H1 (cell line): Measurements from ENCODE around the gene FSTL4. TPM values are rescaled to one million over a fixed set of nuclear protein-coding genes. Genes with fewer than 3 reads are reported as not detected.

Experiments
- ASH2L ChIP-seq: fragments of 200-600, 300-600 bp; sonication (generic); IDR thresholded peaks from one replicate; pipeline ENCODE4 v1.7.1; 2017; ENCODE audit warnings: low read length
- RAD21 ChIP-seq, 2 experiments: IDR thresholded peaks in 1 of 2; conservative IDR thresholded peaks in 1 of 2; 2 replicates each; pipeline ENCODE4 v1.6.1; 2011; ENCODE audit warnings: low read depth in 2 of 2, low read length in 2 of 2, improper control_type of control experiment in 1 of 2, inconsistent platforms in 1 of 2, mild to moderate bottlenecking in 1 of 2, moderate library complexity in 1 of 2
- polyA plus RNA-seq, 7 experiments: library from polyadenylated mRNA; depleted of rRNA in 3 of 7; stranded (reverse) in 5 of 7; unstranded in 2 of 7; fragments of >200 nt in 5 of 7; fragments of 200-250 nt in 2 of 7; gene quantifications; 1 replicate in 5 of 7; 2 replicates in 1 of 7; 4 replicates in 1 of 7; pipeline versions ENCODE4 v1.2.1 to v1.2.3, GENCODE V29; 2011 to 2013; ENCODE audit warnings: missing spikeins in 2 of 7, mixed read lengths in 2 of 7
- total RNA-seq: library from RNA; stranded (reverse); fragmentation: NEBNext Ultra II Directional; extraction: Animal tissue kit (Norgen Biotek cat#: 25700); gene quantifications from 2 replicates; pipeline ENCODE4 v1.2.1, GENCODE V29; 2021
- TF ChIP-seq, protein P1 (sequence below): fragments of 300-600 bp; sonication (generic); IDR thresholded peaks from 2 replicates; pipeline ENCODE4 v1.7.1; 2012; ENCODE audit warnings: low read length, moderate library complexity, mild to moderate bottlenecking, inconsistent platforms; ENCODE audit not compliant: insufficient replicate concordance

The FSTL4 gene
- total and polyA plus RNA-seq, 2 of the 8 experiments (the other 6 are each of a cell fraction or from before 2014, with no cell fraction given) = 3.1 to 4.1 TPM

DNA sequence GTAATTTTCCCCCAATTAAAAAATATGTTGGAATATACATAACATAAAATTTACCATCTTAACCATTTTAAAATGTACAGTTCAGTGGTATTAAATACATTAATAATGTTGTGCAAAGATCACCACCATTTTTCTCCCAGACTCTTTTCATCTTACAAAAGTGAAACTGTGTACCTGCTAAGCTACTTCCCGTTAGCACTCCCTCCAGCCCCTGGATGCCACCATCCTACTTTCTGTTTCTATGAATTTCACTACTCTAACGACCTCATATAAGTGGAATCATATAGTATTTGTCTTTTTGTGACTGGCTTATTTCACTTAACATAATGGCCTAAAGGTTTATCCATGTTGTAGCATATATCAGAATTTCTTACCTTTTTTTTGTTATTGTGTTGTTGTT is 447.6 kb downstream of the FSTL4 start (continued):
- TF ChIP-seq, protein P1, sequence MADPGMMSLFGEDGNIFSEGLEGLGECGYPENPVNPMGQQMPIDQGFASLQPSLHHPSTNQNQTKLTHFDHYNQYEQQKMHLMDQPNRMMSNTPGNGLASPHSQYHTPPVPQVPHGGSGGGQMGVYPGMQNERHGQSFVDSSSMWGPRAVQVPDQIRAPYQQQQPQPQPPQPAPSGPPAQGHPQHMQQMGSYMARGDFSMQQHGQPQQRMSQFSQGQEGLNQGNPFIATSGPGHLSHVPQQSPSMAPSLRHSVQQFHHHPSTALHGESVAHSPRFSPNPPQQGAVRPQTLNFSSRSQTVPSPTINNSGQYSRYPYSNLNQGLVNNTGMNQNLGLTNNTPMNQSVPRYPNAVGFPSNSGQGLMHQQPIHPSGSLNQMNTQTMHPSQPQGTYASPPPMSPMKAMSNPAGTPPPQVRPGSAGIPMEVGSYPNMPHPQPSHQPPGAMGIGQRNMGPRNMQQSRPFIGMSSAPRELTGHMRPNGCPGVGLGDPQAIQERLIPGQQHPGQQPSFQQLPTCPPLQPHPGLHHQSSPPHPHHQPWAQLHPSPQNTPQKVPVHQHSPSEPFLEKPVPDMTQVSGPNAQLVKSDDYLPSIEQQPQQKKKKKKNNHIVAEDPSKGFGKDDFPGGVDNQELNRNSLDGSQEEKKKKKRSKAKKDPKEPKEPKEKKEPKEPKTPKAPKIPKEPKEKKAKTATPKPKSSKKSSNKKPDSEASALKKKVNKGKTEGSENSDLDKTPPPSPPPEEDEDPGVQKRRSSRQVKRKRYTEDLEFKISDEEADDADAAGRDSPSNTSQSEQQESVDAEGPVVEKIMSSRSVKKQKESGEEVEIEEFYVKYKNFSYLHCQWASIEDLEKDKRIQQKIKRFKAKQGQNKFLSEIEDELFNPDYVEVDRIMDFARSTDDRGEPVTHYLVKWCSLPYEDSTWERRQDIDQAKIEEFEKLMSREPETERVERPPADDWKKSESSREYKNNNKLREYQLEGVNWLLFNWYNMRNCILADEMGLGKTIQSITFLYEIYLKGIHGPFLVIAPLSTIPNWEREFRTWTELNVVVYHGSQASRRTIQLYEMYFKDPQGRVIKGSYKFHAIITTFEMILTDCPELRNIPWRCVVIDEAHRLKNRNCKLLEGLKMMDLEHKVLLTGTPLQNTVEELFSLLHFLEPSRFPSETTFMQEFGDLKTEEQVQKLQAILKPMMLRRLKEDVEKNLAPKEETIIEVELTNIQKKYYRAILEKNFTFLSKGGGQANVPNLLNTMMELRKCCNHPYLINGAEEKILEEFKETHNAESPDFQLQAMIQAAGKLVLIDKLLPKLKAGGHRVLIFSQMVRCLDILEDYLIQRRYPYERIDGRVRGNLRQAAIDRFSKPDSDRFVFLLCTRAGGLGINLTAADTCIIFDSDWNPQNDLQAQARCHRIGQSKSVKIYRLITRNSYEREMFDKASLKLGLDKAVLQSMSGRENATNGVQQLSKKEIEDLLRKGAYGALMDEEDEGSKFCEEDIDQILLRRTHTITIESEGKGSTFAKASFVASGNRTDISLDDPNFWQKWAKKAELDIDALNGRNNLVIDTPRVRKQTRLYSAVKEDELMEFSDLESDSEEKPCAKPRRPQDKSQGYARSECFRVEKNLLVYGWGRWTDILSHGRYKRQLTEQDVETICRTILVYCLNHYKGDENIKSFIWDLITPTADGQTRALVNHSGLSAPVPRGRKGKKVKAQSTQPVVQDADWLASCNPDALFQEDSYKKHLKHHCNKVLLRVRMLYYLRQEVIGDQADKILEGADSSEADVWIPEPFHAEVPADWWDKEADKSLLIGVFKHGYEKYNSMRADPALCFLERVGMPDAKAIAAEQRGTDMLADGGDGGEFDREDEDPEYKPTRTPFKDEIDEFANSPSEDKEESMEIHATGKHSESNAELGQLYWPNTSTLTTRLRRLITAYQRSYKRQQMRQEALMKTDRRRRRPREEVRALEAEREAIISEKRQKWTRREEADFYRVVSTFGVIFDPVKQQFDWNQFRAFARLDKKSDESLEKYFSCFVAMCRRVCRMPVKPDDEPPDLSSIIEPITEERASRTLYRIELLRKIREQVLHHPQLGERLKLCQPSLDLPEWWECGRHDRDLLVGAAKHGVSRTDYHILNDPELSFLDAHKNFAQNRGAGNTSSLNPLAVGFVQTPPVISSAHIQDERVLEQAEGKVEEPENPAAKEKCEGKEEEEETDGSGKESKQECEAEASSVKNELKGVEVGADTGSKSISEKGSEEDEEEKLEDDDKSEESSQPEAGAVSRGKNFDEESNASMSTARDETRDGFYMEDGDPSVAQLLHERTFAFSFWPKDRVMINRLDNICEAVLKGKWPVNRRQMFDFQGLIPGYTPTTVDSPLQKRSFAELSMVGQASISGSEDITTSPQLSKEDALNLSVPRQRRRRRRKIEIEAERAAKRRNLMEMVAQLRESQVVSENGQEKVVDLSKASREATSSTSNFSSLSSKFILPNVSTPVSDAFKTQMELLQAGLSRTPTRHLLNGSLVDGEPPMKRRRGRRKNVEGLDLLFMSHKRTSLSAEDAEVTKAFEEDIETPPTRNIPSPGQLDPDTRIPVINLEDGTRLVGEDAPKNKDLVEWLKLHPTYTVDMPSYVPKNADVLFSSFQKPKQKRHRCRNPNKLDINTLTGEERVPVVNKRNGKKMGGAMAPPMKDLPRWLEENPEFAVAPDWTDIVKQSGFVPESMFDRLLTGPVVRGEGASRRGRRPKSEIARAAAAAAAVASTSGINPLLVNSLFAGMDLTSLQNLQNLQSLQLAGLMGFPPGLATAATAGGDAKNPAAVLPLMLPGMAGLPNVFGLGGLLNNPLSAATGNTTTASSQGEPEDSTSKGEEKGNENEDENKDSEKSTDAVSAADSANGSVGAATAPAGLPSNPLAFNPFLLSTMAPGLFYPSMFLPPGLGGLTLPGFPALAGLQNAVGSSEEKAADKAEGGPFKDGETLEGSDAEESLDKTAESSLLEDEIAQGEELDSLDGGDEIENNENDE = no peak
- TF ChIP-seq ASH2L (no peak), RAD21 (IDR thresholded peaks at IDR 0.05 in 1 of 2, conservative IDR thresholded peaks at IDR 0.05 in 1 of 2; ENCODE audit: low read depth in 2 of 2, low read length in 2 of 2) (no peak)
